ENCODE measurements around the gene GALNT17.

GRCh38 chr7:71342202-71342601 is 210.3 kb downstream of the GALNT17 start:
- TF ChIP-seq GATA2 (IDR thresholded peaks at IDR 0.05; ENCODE audit: low read depth, low read length) = no peak
- no peak for TF ChIP-seq GATA3 (IDR thresholded peaks at IDR 0.05; ENCODE audit: low read depth, low read length)

All from SH-SY5Y (cell line).